ENCODE measurements around the gene GALM.

DNA sequence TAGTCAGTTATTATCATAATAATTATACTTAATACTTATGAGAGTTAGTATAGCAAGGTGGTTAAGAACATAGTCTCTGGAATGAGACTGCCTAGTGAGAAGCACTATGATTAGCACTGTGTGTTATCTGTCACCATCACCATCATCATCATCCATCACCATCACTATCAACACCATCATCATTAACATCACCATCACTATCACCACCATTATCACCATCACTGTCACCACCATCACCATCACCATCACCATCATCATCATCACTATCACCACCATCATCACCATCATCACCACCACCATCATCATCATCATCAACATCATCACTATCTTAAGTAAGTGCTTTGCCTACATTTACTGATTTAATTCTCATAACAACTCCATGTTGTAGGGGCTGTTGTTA is 45.6 kb downstream of the GALM start:
- TF ChIP-seq, protein P1, sequence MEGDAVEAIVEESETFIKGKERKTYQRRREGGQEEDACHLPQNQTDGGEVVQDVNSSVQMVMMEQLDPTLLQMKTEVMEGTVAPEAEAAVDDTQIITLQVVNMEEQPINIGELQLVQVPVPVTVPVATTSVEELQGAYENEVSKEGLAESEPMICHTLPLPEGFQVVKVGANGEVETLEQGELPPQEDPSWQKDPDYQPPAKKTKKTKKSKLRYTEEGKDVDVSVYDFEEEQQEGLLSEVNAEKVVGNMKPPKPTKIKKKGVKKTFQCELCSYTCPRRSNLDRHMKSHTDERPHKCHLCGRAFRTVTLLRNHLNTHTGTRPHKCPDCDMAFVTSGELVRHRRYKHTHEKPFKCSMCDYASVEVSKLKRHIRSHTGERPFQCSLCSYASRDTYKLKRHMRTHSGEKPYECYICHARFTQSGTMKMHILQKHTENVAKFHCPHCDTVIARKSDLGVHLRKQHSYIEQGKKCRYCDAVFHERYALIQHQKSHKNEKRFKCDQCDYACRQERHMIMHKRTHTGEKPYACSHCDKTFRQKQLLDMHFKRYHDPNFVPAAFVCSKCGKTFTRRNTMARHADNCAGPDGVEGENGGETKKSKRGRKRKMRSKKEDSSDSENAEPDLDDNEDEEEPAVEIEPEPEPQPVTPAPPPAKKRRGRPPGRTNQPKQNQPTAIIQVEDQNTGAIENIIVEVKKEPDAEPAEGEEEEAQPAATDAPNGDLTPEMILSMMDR (IDR thresholded peaks at IDR 0.05; ENCODE audit: poor library complexity, severe bottlenecking): no peak
- TF ChIP-seq SMC3 (conservative IDR thresholded peaks at IDR 0.05; ENCODE audit: poor library complexity) (no peak), POLR2AphosphoS5 (IDR thresholded peaks at IDR 0.05) (no peak), EP300 (conservative IDR thresholded peaks at IDR 0.05; ENCODE audit: poor library complexity, severe bottlenecking) (no peak), EZH2 (IDR thresholded peaks at IDR 0.05; ENCODE audit: borderline replicate concordance, insufficient read depth, low read length, poor library complexity, severe bottlenecking) (no peak), RAD21 (conservative IDR thresholded peaks at IDR 0.05) (no peak)
- TF ChIP-seq, protein P2, sequence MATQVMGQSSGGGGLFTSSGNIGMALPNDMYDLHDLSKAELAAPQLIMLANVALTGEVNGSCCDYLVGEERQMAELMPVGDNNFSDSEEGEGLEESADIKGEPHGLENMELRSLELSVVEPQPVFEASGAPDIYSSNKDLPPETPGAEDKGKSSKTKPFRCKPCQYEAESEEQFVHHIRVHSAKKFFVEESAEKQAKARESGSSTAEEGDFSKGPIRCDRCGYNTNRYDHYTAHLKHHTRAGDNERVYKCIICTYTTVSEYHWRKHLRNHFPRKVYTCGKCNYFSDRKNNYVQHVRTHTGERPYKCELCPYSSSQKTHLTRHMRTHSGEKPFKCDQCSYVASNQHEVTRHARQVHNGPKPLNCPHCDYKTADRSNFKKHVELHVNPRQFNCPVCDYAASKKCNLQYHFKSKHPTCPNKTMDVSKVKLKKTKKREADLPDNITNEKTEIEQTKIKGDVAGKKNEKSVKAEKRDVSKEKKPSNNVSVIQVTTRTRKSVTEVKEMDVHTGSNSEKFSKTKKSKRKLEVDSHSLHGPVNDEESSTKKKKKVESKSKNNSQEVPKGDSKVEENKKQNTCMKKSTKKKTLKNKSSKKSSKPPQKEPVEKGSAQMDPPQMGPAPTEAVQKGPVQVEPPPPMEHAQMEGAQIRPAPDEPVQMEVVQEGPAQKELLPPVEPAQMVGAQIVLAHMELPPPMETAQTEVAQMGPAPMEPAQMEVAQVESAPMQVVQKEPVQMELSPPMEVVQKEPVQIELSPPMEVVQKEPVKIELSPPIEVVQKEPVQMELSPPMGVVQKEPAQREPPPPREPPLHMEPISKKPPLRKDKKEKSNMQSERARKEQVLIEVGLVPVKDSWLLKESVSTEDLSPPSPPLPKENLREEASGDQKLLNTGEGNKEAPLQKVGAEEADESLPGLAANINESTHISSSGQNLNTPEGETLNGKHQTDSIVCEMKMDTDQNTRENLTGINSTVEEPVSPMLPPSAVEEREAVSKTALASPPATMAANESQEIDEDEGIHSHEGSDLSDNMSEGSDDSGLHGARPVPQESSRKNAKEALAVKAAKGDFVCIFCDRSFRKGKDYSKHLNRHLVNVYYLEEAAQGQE (IDR thresholded peaks at IDR 0.05; ENCODE audit: borderline replicate concordance): no peak
